HEK293 (cell line): ENCODE data around the gene KPTN.

Experiments
- CTCF ChIA-PET: fragments of 350-600 bp; formaldehyde crosslinking; extraction: SDS; loops from one replicate; lab custom pipeline; 2021; ENCODE audit warnings: antibody characterized with exemption; lab: Yijun Ruan, JAX
- POLR2A ChIA-PET: fragments of 300-600 bp; formaldehyde crosslinking; extraction: SDS; loops from one replicate; lab custom pipeline; 2020; ENCODE audit warnings: antibody characterized with exemption, inconsistent platforms; lab: Yijun Ruan, JAX
- H3K27ac ChIP-seq: fragments of 200-500 bp; sonication (Bioruptor generic); 2 replicates; pipeline ENCODE4 v1.5.1; 2014; ENCODE audit warnings: low read depth, low read length, control low read depth, inconsistent platforms; ENCODE audit errors: extremely low read depth
- H3K36me3 ChIP-seq, 2 experiments: fragments of 200-500 bp in 1 of 2; sonication (Bioruptor generic) in 1 of 2; 1 replicate in 1 of 2; 2 replicates in 1 of 2; pipeline ENCODE4 v1.5.1; 2014 to 2017; ENCODE audit warnings: inconsistent platforms in 2 of 2, low read length in 2 of 2; ENCODE audit not compliant: control insufficient read depth in 2 of 2, insufficient read depth in 1 of 2
- H3K4me1 ChIP-seq: fragments of 200-500 bp; sonication (Bioruptor generic); 2 replicates; pipeline ENCODE4 v1.5.1; 2014; ENCODE audit warnings: mild to moderate bottlenecking, low read length, inconsistent platforms; ENCODE audit not compliant: control insufficient read depth, insufficient read depth
- H3K4me3 ChIP-seq: 2 replicates; pipeline ENCODE4 v1.5.1; 2011; ENCODE audit warnings: low read depth, mild to moderate bottlenecking, control low read depth, low read length, moderate library complexity
- H3K9me3 ChIP-seq: fragments of 200-500 bp; sonication (Bioruptor generic); 2 replicates; pipeline ENCODE4 v1.5.1; 2014; ENCODE audit warnings: low read depth, low read length, inconsistent platforms; ENCODE audit not compliant: control insufficient read depth, insufficient read depth
- FEZF1 ChIP-seq: fragments of 450-650 bp; formaldehyde crosslinking; IDR thresholded peaks from 2 replicates; pipeline ENCODE4 v1.5.1; 2016; ENCODE audit warnings: missing biosample characterization, missing genetic modification characterization
- KLF1 ChIP-seq: fragments of 450-650 bp; formaldehyde crosslinking; IDR thresholded peaks from 2 replicates; pipeline ENCODE4 v1.5.1; 2016; ENCODE audit warnings: missing biosample characterization, missing genetic modification characterization
- ZFP37 ChIP-seq: fragments of 450-650 bp; formaldehyde crosslinking; IDR thresholded peaks from 2 replicates; pipeline ENCODE4 v1.5.1; 2016; ENCODE audit warnings: missing biosample characterization, missing genetic modification characterization
- ZNF175 ChIP-seq: fragments of 450-650 bp; formaldehyde crosslinking; IDR thresholded peaks from 2 replicates; pipeline ENCODE4 v1.5.1; 2016; ENCODE audit warnings: missing biosample characterization, missing genetic modification characterization
- ZNF324 ChIP-seq: fragments of 450-650 bp; formaldehyde crosslinking; IDR thresholded peaks from 2 replicates; pipeline ENCODE4 v1.5.1; 2016; ENCODE audit warnings: missing biosample characterization, missing genetic modification characterization
- ZNF521 ChIP-seq: fragments of 450-650 bp; formaldehyde crosslinking; IDR thresholded peaks from 2 replicates; pipeline ENCODE4 v1.5.1; 2017; ENCODE audit warnings: missing biosample characterization, mild to moderate bottlenecking, missing genetic modification characterization
- ZNF658 ChIP-seq: fragments of 450-650 bp; formaldehyde crosslinking; IDR thresholded peaks from 2 replicates; pipeline ENCODE4; 2016; ENCODE audit warnings: missing biosample characterization, missing genetic modification characterization
- TF ChIP-seq, protein P1 (sequence below): fragments of 450-650 bp; formaldehyde crosslinking; IDR thresholded peaks from 2 replicates; pipeline ENCODE4 v1.5.1; 2016; ENCODE audit warnings: missing biosample characterization, missing genetic modification characterization, borderline replicate concordance
- TF ChIP-seq, protein P2 (sequence below): fragments of 450-650 bp; formaldehyde crosslinking; IDR thresholded peaks from 2 replicates; pipeline ENCODE4 v1.5.1; 2016; ENCODE audit warnings: missing biosample characterization, missing genetic modification characterization
- TF ChIP-seq, protein P3 (sequence below): fragments of 450-650 bp; formaldehyde crosslinking; IDR thresholded peaks from 2 replicates; pipeline ENCODE4 v1.5.1; 2016; ENCODE audit warnings: missing biosample characterization, missing genetic modification characterization, low read depth
- TF ChIP-seq, protein P4 (sequence below): fragments of 450-650 bp; formaldehyde crosslinking; IDR thresholded peaks from 2 replicates; pipeline ENCODE4 v1.5.1; 2017; ENCODE audit warnings: missing biosample characterization, missing genetic modification characterization
- TF ChIP-seq, protein P5 (sequence below): fragments of 450-650 bp; formaldehyde crosslinking; conservative IDR thresholded peaks from 2 replicates; pipeline ENCODE4 v1.5.1; 2016; ENCODE audit warnings: low read depth, missing biosample characterization, missing genetic modification characterization
- TF ChIP-seq, protein P6 (sequence below): fragments of 450-650 bp; formaldehyde crosslinking; optimal IDR thresholded peaks from 2 replicates; pipeline ENCODE3; 2016; ENCODE audit warnings: missing biosample characterization, mild to moderate bottlenecking, missing genetic modification characterization
- TF ChIP-seq, protein P7 (sequence below): fragments of 450-650 bp; formaldehyde crosslinking; IDR thresholded peaks from 2 replicates; pipeline ENCODE4 v1.5.1; 2016; ENCODE audit warnings: missing biosample characterization, missing genetic modification characterization

The KPTN gene

DNA sequence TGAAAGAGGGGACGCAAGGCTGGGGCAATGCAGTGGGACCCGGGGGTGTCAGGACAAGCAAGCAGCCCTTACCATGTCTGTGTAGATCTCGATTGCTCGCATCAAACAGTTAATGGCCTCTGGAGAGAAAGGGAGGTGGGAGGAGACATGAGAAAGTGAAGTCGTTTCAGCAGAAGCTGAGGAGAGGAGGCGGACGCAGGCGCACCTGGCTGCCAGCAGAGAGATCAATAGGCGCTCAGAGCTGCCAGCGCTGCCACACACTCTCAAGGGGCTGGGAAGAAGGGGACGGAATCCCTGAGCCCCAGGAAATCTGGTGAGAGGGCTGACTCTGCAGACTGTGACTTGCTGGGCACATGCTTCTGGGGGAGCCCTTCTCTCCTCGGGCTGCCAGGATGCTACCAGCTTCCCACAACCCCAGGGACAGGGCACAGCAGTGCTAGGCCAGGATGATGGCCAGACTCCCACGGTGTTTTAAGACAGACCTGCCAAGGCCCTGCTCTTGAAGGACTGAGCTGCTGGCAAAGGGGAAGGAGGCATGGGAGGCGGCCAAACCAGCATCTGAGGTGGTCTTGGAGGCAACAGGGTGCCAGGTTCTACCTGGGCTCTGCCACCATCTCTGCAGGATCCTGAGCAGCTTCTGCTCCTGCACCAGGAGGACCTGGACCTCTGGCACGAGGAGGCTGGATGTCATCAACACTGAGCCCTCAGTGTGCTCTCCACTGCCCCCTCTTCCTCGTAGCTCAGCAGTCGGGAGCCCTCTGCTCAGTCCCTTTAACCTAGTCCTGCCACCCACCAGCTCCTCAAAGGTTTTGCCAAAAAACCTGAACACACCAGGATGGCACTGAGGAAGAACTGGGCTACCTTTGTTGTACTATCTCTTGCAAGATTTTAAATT is 11.7 kb upstream of the KPTN start (continued):
- TF ChIP-seq, protein P1, sequence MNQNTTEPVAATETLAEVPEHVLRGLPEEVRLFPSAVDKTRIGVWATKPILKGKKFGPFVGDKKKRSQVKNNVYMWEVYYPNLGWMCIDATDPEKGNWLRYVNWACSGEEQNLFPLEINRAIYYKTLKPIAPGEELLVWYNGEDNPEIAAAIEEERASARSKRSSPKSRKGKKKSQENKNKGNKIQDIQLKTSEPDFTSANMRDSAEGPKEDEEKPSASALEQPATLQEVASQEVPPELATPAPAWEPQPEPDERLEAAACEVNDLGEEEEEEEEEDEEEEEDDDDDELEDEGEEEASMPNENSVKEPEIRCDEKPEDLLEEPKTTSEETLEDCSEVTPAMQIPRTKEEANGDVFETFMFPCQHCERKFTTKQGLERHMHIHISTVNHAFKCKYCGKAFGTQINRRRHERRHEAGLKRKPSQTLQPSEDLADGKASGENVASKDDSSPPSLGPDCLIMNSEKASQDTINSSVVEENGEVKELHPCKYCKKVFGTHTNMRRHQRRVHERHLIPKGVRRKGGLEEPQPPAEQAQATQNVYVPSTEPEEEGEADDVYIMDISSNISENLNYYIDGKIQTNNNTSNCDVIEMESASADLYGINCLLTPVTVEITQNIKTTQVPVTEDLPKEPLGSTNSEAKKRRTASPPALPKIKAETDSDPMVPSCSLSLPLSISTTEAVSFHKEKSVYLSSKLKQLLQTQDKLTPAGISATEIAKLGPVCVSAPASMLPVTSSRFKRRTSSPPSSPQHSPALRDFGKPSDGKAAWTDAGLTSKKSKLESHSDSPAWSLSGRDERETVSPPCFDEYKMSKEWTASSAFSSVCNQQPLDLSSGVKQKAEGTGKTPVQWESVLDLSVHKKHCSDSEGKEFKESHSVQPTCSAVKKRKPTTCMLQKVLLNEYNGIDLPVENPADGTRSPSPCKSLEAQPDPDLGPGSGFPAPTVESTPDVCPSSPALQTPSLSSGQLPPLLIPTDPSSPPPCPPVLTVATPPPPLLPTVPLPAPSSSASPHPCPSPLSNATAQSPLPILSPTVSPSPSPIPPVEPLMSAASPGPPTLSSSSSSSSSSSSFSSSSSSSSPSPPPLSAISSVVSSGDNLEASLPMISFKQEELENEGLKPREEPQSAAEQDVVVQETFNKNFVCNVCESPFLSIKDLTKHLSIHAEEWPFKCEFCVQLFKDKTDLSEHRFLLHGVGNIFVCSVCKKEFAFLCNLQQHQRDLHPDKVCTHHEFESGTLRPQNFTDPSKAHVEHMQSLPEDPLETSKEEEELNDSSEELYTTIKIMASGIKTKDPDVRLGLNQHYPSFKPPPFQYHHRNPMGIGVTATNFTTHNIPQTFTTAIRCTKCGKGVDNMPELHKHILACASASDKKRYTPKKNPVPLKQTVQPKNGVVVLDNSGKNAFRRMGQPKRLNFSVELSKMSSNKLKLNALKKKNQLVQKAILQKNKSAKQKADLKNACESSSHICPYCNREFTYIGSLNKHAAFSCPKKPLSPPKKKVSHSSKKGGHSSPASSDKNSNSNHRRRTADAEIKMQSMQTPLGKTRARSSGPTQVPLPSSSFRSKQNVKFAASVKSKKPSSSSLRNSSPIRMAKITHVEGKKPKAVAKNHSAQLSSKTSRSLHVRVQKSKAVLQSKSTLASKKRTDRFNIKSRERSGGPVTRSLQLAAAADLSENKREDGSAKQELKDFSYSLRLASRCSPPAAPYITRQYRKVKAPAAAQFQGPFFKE (tag by site-specific recombination), result no peak
- TF ChIP-seq, protein P2, sequence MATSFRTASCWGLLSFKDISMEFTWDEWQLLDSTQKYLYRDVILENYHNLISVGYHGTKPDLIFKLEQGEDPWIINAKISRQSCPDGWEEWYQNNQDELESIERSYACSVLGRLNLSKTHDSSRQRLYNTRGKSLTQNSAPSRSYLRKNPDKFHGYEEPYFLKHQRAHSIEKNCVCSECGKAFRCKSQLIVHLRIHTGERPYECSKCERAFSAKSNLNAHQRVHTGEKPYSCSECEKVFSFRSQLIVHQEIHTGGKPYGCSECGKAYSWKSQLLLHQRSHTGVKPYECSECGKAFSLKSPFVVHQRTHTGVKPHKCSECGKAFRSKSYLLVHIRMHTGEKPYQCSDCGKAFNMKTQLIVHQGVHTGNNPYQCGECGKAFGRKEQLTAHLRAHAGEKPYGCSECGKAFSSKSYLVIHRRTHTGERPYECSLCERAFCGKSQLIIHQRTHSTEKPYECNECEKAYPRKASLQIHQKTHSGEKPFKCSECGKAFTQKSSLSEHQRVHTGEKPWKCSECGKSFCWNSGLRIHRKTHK (tag by site-specific recombination), result no peak
- TF ChIP-seq, protein P3, sequence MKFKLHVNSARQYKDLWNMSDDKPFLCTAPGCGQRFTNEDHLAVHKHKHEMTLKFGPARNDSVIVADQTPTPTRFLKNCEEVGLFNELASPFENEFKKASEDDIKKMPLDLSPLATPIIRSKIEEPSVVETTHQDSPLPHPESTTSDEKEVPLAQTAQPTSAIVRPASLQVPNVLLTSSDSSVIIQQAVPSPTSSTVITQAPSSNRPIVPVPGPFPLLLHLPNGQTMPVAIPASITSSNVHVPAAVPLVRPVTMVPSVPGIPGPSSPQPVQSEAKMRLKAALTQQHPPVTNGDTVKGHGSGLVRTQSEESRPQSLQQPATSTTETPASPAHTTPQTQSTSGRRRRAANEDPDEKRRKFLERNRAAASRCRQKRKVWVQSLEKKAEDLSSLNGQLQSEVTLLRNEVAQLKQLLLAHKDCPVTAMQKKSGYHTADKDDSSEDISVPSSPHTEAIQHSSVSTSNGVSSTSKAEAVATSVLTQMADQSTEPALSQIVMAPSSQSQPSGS (tag by site-specific recombination), result no peak
- TF ChIP-seq ZNF521 (tag by site-specific recombination), result no peak
- TF ChIP-seq, protein P4, sequence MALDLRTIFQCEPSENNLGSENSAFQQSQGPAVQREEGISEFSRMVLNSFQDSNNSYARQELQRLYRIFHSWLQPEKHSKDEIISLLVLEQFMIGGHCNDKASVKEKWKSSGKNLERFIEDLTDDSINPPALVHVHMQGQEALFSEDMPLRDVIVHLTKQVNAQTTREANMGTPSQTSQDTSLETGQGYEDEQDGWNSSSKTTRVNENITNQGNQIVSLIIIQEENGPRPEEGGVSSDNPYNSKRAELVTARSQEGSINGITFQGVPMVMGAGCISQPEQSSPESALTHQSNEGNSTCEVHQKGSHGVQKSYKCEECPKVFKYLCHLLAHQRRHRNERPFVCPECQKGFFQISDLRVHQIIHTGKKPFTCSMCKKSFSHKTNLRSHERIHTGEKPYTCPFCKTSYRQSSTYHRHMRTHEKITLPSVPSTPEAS (tag by site-specific recombination), result no peak
- TF ChIP-seq, protein P5, sequence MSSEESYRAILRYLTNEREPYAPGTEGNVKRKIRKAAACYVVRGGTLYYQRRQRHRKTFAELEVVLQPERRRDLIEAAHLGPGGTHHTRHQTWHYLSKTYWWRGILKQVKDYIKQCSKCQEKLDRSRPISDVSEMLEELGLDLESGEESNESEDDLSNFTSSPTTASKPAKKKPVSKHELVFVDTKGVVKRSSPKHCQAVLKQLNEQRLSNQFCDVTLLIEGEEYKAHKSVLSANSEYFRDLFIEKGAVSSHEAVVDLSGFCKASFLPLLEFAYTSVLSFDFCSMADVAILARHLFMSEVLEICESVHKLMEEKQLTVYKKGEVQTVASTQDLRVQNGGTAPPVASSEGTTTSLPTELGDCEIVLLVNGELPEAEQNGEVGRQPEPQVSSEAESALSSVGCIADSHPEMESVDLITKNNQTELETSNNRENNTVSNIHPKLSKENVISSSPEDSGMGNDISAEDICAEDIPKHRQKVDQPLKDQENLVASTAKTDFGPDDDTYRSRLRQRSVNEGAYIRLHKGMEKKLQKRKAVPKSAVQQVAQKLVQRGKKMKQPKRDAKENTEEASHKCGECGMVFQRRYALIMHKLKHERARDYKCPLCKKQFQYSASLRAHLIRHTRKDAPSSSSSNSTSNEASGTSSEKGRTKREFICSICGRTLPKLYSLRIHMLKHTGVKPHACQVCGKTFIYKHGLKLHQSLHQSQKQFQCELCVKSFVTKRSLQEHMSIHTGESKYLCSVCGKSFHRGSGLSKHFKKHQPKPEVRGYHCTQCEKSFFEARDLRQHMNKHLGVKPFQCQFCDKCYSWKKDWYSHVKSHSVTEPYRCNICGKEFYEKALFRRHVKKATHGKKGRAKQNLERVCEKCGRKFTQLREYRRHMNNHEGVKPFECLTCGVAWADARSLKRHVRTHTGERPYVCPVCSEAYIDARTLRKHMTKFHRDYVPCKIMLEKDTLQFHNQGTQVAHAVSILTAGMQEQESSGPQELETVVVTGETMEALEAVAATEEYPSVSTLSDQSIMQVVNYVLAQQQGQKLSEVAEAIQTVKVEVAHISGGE (tag by site-specific recombination), result no peak
- TF ChIP-seq ZFP37 (tag by site-specific recombination), result no peak
- no peak for TF ChIP-seq FEZF1
- TF ChIP-seq, all 188 proteins: peak for 0

DNA sequence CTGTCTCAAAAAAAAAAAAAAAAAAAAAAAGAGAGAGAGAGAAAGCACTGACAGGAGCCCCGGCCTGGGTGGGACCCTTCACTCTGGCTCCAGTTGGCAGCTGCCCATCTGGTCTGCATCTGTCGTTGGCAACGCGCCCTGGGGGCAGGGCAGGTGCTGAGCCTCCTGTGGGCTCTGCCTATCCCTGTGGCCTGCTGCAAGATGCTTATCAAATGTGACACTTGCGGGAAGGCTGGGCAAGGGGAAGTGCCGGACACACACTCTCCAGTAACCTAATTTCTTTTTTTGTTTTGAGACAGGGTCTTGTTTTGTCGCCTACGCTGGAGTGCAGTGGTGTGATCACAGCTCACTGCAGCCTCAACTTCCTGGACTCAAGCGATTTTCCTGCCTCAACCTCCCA is 10.7 kb upstream of the KPTN start:
- Histone ChIP-seq H3K4me3 (no peak overlapping the region), H3K9me3 (no peaks in the 10 kb centered on the region), H3K36me3 (peaks cover 7 to 87% of the 10 kb centered on the region in 2 experiments; a peak in 2 of 3 replicates), H3K27ac (no peak overlapping the region), H3K4me1 (no peaks in the 10 kb centered on the region)
- ChIA-PET POLR2A (interaction anchor here (0.7 to 2.6 kb wide), 3 partner anchors 11 to 160 kb away, joined by 4 to 10 read pairs (median 8); partner anchors contain the start of gene KPTN), CTCF (interaction anchor here (0.6 to 1.6 kb wide), 3 partner anchors 10 to 215 kb away, joined by 3 read pairs; no protein-coding TSS in a partner anchor)
- no peak for TF ChIP-seq ZNF324
- no peak for TF ChIP-seq ZNF658
- TF ChIP-seq, protein P6, sequence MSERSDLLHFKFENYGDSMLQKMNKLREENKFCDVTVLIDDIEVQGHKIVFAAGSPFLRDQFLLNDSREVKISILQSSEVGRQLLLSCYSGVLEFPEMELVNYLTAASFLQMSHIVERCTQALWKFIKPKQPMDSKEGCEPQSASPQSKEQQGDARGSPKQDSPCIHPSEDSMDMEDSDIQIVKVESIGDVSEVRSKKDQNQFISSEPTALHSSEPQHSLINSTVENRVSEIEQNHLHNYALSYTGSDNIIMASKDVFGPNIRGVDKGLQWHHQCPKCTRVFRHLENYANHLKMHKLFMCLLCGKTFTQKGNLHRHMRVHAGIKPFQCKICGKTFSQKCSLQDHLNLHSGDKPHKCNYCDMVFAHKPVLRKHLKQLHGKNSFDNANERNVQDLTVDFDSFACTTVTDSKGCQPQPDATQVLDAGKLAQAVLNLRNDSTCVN (tag by site-specific recombination), result no peak
- TF ChIP-seq KLF1 (tag by site-specific recombination), result peak; percentile 34; the same call in 1 of the 2 replicates
- no peak for TF ChIP-seq ZNF175 (tag by site-specific recombination)
- TF ChIP-seq, protein P7, sequence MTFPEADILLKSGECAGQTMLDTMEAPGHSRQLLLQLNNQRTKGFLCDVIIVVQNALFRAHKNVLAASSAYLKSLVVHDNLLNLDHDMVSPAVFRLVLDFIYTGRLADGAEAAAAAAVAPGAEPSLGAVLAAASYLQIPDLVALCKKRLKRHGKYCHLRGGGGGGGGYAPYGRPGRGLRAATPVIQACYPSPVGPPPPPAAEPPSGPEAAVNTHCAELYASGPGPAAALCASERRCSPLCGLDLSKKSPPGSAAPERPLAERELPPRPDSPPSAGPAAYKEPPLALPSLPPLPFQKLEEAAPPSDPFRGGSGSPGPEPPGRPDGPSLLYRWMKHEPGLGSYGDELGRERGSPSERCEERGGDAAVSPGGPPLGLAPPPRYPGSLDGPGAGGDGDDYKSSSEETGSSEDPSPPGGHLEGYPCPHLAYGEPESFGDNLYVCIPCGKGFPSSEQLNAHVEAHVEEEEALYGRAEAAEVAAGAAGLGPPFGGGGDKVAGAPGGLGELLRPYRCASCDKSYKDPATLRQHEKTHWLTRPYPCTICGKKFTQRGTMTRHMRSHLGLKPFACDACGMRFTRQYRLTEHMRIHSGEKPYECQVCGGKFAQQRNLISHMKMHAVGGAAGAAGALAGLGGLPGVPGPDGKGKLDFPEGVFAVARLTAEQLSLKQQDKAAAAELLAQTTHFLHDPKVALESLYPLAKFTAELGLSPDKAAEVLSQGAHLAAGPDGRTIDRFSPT, result no peak
- TF ChIP-seq, all 188 proteins: peak for 1
